B cell (primary cell): Measurements from ENCODE around the gene CERS6.

ENCODE experiments used
- CTCF ChIP-seq: fragments of 200-600 bp; IDR thresholded peaks from one replicate; pipeline ENCODE4 v1.8.0; 2022; ENCODE audit warnings: antibody characterized with exemption, mild to moderate bottlenecking
- EZH2 ChIP-seq: IDR thresholded peaks from 2 replicates; pipeline ENCODE4 v1.6.1; 2012; ENCODE audit warnings: borderline replicate concordance, low read depth, mild to moderate bottlenecking, moderate library complexity, low read length; ENCODE audit not compliant: insufficient read depth, poor library complexity, severe bottlenecking

- TF ChIP-seq CTCF (no peak), EZH2 (no peak)
Observed at GRCh38 chr2:168626647-168627046, 170.6 kb downstream of the CERS6 start.
